T-cell (primary cell): ENCODE measurements around the gene MOSPD3. TPM values are rescaled to one million over a fixed set of nuclear protein-coding genes. Genes with fewer than 3 reads are reported as not detected.

ENCODE experiments used
- ATAC-seq, 4 experiments: fragments of 200-7000 bp in 3 of 4; fragments of 150-1000 bp in 1 of 4; cut with Tn5 transposase; replicated peaks in 1 of 4; 1 replicate in 3 of 4; 2 replicates in 1 of 4; pipeline ENCODE4 v1.10.0; 2021; ENCODE audit warnings: moderate library complexity in 3 of 4, mild to moderate bottlenecking in 2 of 4, moderate number of reproducible peaks in 1 of 4
- CTCF ChIA-PET, 2 donors: fragments of 300-600 bp; sonication (Branson Sonifier 250); formaldehyde crosslinking; loops; one replicate each; lab custom pipeline; 2022; ENCODE audit warnings: antibody characterized with exemption in 2 of 2; lab: Charles Lee
- POLR2A ChIA-PET, 2 donors: fragments of 300-600 bp; sonication (Branson Sonifier 250); formaldehyde crosslinking; loops; one replicate each; lab custom pipeline; 2022; ENCODE audit warnings: antibody characterized with exemption in 2 of 2; lab: Charles Lee
- DNase-seq, 35 experiments: peaks; one replicate each; pipeline versions ENCODE4 v3.0.0 to v3.0.0-alpha.2; 2013 to 2023
- H3K27ac ChIP-seq: one replicate; pipeline ENCODE4 v1.5.1; 2013; ENCODE audit warnings: low read length
- H3K27me3 ChIP-seq, 2 experiments: replicated peaks in 1 of 2; 1 replicate in 1 of 2; 2 replicates in 1 of 2; pipeline versions ENCODE4 v1.6.1 to v1.7.0; 2013; ENCODE audit warnings: low read length in 1 of 2, mixed read lengths in 1 of 2; ENCODE audit not compliant: control insufficient read depth in 2 of 2, insufficient read depth in 2 of 2; ENCODE audit errors: extremely low read depth in 1 of 2
- H3K36me3 ChIP-seq, 2 donors: 1 replicate in 1 of 2; 2 replicates in 1 of 2; pipeline versions ENCODE4 v1.6.1 to v1.7.0; 2013; ENCODE audit warnings: low read length in 1 of 2; ENCODE audit not compliant: control insufficient read depth in 2 of 2, insufficient read depth in 1 of 2; ENCODE audit errors: extremely low read depth in 1 of 2
- H3K4me1 ChIP-seq, 2 experiments: 1 replicate in 1 of 2; 2 replicates in 1 of 2; pipeline versions ENCODE4 v1.6.1 to v1.7.0; 2013; ENCODE audit warnings: low read length in 2 of 2, mixed read lengths in 1 of 2; ENCODE audit not compliant: insufficient read depth in 2 of 2, control insufficient read depth in 1 of 2; ENCODE audit errors: extremely low read depth in 1 of 2
- H3K4me3 ChIP-seq, 2 donors: 1 replicate in 1 of 2; 2 replicates in 1 of 2; pipeline versions ENCODE4 v1.5.1 to v1.7.0; 2013; ENCODE audit warnings: mild to moderate bottlenecking in 2 of 2, low read length in 1 of 2, moderate library complexity in 1 of 2; ENCODE audit not compliant: control insufficient read depth in 1 of 2; ENCODE audit errors: extremely low read depth in 1 of 2
- H3K9me3 ChIP-seq: 2 replicates; pipeline ENCODE4 v1.7.0; 2013
- H3K27ac Mint-ChIP-seq, 2 donors: one replicate each; pipeline ENCODE4 v1.8.0; 2020 to 2021; ENCODE audit warnings: mild to moderate bottlenecking in 2 of 2, mixed read lengths in 2 of 2
- H3K27me3 Mint-ChIP-seq, 2 donors: one replicate each; pipeline ENCODE4 v1.8.0; 2021 to 2022; ENCODE audit warnings: mixed read lengths in 2 of 2
- H3K36me3 Mint-ChIP-seq: one replicate; pipeline ENCODE4 v1.8.0; 2021; ENCODE audit warnings: mixed read lengths
- H3K4me1 Mint-ChIP-seq, 3 donors: one replicate each; pipeline ENCODE4 v1.8.0; 2020 to 2022; ENCODE audit warnings: mixed read lengths in 3 of 3, mild to moderate bottlenecking in 1 of 3
- H3K4me3 Mint-ChIP-seq, 3 donors: one replicate each; pipeline ENCODE4 v1.8.0; 2020 to 2022; ENCODE audit warnings: mild to moderate bottlenecking in 3 of 3, mixed read lengths in 3 of 3, moderate library complexity in 3 of 3
- H3K9me3 Mint-ChIP-seq, 3 donors: one replicate each; pipeline ENCODE4 v1.8.0; 2020 to 2022; ENCODE audit warnings: mixed read lengths in 3 of 3
- WGBS: methylation state at CpG from one replicate; pipeline ENCODE4 v1.1.5; 2013; ENCODE audit warnings: missing lambda C conversion rate; ENCODE audit not compliant: insufficient coverage; 5-methylcytosine and 5-hydroxymethylcytosine counted together
- total RNA-seq, 35 experiments: library from RNA in 6 of 35; stranded (reverse) in 6 of 35; fragments of 120-200 nt in 1 of 35; gene quantifications; one replicate each; pipeline versions ENCODE4 v1.2.1 to v1.2.4 and lab custom pipeline; 2013 to 2026

The MOSPD3 gene
- total RNA-seq, 5 donors from 2014 or later (not counting 1 experiment from before 2014, with no cell fraction given): 10.9 to 19.0 (median 16.3) TPM

DNA sequence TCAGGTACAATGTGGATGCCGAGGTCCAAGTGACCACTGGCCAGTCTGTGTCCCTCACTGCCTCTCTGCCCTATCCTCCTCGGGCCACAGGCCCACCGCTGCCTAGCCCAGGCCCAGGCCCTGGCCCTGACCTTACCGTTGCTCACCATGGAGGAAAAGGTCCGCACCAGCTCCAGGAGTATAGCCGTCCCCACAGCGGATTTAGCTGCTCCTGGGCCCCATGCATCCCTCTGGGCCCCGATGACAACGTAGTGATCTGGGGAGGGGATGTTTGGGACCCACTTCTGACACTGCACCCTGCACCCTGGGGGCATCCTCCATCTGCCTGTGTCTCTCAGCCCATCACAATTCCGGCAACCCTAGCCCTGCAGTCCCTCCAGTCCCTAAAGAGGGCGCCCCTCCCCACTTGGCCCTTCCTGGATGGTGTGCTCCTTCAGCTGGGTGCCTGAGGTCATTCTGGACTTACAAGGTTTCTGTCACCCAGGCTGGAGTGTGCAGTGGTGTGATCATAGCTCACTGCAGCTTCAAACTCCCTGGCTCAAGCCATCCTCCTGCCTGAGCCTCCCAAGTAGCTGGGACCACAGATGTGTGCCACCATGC, 16.9 kb downstream of the MOSPD3 start:
- 95% methylated on average over 9 of the region's 11 CpGs for WGBS
- CTCF ChIA-PET: interaction anchor here in 1 of 2 donors (1.6 kb wide), 1 partner anchor 62 kb away, joined by 4 read pairs; no protein-coding TSS in a partner anchor
- Histone ChIP-seq H3K4me3 (no peak overlapping the region), H3K27ac (no peak overlapping the region), H3K27me3 (peaks cover 0 to 20% of the 10 kb centered on the region in 2 experiments), H3K4me1 (peaks cover 5 to 52% of the 10 kb centered on the region in 2 experiments), H3K9me3 (no peaks in the 10 kb centered on the region), H3K36me3 (no peaks in the 10 kb centered on the region)
- POLR2A ChIA-PET: no interaction called here
- H3K9me3 Mint-ChIP-seq: no peaks in the 10 kb centered on the region
- H3K4me3 Mint-ChIP-seq: no peak overlapping the region
- H3K4me1 Mint-ChIP-seq: peaks cover 39 to 57% (median 50%) of the 10 kb centered on the region in 3 donors
- no peaks in the 10 kb centered on the region for H3K36me3 Mint-ChIP-seq
- peak in 3 of 35 experiments; percentile 16 to 38 (median 20) for DNase-seq
- peak overlapping the region; percentile 48 to 69 for H3K27ac Mint-ChIP-seq
- no peaks in the 10 kb centered on the region for H3K27me3 Mint-ChIP-seq
- no peak for ATAC-seq

DNA sequence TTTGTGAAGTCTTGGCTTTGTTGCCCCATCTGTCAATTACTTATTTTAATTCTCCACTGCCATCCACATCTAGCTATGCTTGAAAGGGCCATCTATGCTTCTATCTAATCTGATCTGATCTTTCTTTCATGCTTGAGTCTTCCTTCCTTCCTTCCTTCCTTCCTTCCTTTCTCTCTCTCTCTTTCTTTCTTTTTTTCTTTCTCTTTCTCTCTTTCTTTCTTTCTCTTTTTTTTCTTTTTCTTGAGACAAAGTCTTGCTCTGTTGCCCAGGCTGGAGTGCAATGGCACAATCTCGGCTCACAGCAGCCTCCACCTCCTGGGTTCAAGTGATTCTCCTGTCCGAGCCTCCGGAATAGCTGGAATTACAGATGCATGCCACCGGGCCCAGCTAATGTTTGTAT, 17.7 kb downstream of the MOSPD3 start:
- Mint-ChIP-seq H3K4me1 (peaks cover 38 to 54% (median 48%) of the 10 kb centered on the region in 3 donors), H3K4me3 (no peak overlapping the region), H3K9me3 (no peaks in the 10 kb centered on the region), H3K36me3 (no peaks in the 10 kb centered on the region), H3K27ac (peak overlapping the region; percentile 11 to 28), H3K27me3 (no peaks in the 10 kb centered on the region)
- WGBS: 90% methylated on average over 2 of the region's 4 CpGs
- Histone ChIP-seq H3K27ac (no peak overlapping the region), H3K36me3 (no peaks in the 10 kb centered on the region), H3K27me3 (peaks cover 0 to 20% of the 10 kb centered on the region in 2 experiments), H3K9me3 (no peaks in the 10 kb centered on the region), H3K4me3 (no peak overlapping the region), H3K4me1 (peaks cover 5 to 53% of the 10 kb centered on the region in 2 experiments)
- POLR2A ChIA-PET: interaction anchor here in 1 of 2 donors (0.5 kb wide), 1 partner anchor 150 kb away, joined by 5 read pairs; no protein-coding TSS in a partner anchor
- ATAC-seq: no peak
- CTCF ChIA-PET: interaction anchor here (0.6 to 1.6 kb wide), 3 partner anchors 10 to 61 kb away, joined by 3 to 4 read pairs (median 3); no protein-coding TSS in a partner anchor
- no peak for DNase-seq

DNA sequence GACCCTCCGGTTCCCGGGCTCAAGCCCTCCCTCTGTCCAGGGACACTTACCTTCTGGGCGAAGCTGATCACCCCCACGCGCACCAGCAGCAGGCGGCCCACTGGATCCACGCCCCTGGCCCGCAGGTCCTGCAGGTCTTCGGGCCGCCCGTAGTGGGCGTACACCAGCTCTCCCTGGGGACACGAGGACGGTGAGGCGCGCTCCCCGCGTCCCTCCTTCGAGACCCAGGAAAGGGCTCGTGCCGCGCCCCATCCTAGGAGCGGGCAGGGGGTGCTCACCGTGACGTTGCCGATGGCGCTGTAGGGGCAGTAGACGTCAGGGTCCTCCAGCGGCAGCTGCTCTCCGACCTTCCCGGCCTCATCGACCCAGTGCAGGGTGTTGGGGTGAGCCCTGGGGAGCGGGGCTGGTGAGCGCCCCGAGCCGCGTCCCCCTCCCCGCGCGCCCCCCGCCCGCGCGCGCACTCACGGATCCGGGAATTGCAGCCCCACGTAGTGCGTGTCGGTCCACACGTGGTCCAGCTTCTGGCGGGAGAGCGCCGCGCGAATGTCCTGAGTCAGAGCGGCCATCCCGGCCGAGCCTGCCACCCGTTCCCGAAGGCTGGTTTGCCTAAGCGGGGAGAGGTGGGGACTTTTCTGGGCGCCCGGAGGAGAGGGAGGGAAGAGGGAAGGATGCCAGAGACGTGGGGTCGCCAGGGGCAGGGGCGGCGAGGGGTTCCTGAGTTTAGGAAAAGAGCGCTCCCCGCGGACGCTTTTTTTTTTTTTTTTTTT, 20.8 kb downstream of the MOSPD3 start:
- Mint-ChIP-seq H3K27me3 (no peaks in the 10 kb centered on the region), H3K4me1 (peaks cover 19 to 34% (median 28%) of the 10 kb centered on the region in 3 donors), H3K36me3 (peaks cover 3% of the 10 kb centered on the region), H3K27ac (peak overlapping the region; percentile 74 to 84), H3K4me3 (peak overlapping the region; percentile 77 to 82 (median 80)), H3K9me3 (no peaks in the 10 kb centered on the region)
- no peaks in the 10 kb centered on the region for H3K36me3 ChIP-seq
- 3% methylated on average over 69 of the region's 72 CpGs for WGBS
- H3K27me3 ChIP-seq: peaks cover 0 to 25% of the 10 kb centered on the region in 2 experiments
- ChIA-PET CTCF (interaction anchor here (0.6 to 1.2 kb wide), 11 partner anchors 15 to 988 kb away, joined by 3 to 9 read pairs (median 4); partner anchors contain the start of genes MOSPD3 (in 2 of the 2), FBXO24 (in 1 of the 2), GNB2 (in 1 of the 2) and LRCH4 (in 1 of the 2)), POLR2A (interaction anchor here in 1 of 2 donors (0.6 kb wide), 1 partner anchor 20 kb away, joined by 3 read pairs; no protein-coding TSS in a partner anchor)
- no peak overlapping the region for H3K27ac ChIP-seq
- peaks cover 0 to 29% of the 10 kb centered on the region in 2 experiments for H3K4me1 ChIP-seq
- H3K9me3 ChIP-seq: no peaks in the 10 kb centered on the region
- ATAC-seq: peak; percentile 72 to 80 (median 76)
- H3K4me3 ChIP-seq: peak overlapping the region; percentile 65 to 66
- DNase-seq: peak in 26 of 35 experiments; percentile 16 to 72 (median 42)

DNA sequence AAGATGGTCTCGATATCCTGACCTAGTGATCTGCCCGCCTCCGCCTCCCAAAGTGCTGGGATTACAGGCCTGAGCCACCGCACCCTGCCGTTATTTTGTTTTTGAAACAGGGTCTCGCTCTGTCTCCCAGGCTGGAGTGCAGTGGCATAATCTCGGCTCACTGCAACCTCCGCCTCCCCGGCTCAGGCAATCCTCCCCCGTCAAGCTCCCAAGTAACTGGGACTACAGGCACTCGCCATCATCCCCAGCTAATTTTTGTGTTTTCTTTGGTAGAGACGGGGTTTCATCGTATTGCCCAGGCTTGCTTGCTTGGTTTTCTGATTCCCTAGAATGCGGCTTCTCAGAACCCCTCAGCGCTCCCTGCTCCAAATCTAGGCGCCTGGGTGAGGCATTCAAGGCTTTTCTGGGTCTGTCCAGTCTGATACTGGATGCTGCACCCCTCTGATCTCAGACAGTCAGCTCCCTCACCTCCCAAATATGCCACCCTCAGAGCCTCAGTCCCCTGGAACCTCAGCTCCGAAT, 27.7 kb downstream of the MOSPD3 start:
- Histone ChIP-seq H3K36me3 (no peaks in the 10 kb centered on the region), H3K27ac (no peak overlapping the region), H3K9me3 (no peaks in the 10 kb centered on the region), H3K4me3 (no peak overlapping the region), H3K27me3 (peaks cover 0 to 25% of the 10 kb centered on the region in 2 experiments), H3K4me1 (peaks cover 0 to 2% of the 10 kb centered on the region in 2 experiments)
- peaks cover 3% of the 10 kb centered on the region for H3K36me3 Mint-ChIP-seq
- ChIA-PET POLR2A (no interaction called here), CTCF (no interaction called here)
- DNase-seq (no peak), ATAC-seq (no peak)
- H3K4me1 Mint-ChIP-seq: peaks cover 0 to 3% (median 0%) of the 10 kb centered on the region in 3 donors
- H3K9me3 Mint-ChIP-seq: no peaks in the 10 kb centered on the region
- no peak overlapping the region for H3K27ac Mint-ChIP-seq
- no peak overlapping the region for H3K4me3 Mint-ChIP-seq
- WGBS: 92% methylated on average over 14 of the region's 17 CpGs
- H3K27me3 Mint-ChIP-seq: peaks cover 0 to 3% of the 10 kb centered on the region in 2 donors

DNA sequence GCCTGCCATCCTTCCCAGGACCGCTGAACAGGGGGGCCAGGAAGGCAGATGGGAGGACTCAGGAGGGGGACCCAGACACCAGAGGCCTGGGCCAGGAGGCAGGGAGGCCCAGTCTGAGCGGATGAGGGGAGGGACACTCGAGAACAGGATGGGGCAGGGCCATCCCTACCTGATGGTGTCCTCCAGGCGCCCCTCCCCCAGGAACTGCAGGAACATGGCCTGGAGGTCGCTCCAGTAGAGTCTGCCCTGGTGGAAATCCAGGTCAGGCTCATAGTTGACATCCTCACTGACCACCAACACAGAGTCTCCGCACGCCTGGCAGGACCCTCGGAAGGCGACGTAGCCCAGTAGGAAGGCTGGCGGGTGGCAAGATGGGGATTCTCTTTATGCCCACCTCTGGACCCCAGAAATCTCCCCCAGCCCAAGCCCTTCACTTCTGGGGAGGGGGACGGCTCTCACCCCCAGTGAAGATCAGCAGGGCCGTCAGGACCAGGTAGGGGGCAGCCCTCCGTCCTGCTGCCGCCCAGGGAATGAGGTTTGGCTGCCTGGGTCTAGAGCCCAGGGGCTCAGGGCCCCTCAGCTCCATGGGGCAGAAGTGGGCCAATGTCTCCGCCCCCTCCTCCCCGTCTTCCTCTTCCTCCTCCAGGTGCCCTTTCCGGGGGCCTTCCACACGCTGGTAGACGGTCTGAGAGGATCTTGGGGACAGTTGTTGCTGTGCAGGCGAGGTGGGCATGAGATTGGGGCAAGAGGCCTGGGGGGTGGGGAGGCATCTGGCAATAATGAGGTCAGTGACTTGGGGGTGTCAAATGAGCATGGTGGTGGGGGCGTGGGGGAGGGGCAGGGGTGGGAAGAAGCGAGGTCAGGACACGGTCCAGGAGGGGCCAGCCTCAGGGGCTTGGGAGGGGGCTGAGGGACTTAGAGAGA, 28.4 kb downstream of the MOSPD3 start:
- no peak for ATAC-seq
- Histone ChIP-seq H3K36me3 (no peaks in the 10 kb centered on the region), H3K4me1 (peaks cover 0 to 2% of the 10 kb centered on the region in 2 experiments), H3K27me3 (peaks cover 0 to 24% of the 10 kb centered on the region in 2 experiments), H3K27ac (no peak overlapping the region), H3K4me3 (no peak overlapping the region), H3K9me3 (no peaks in the 10 kb centered on the region)
- Mint-ChIP-seq H3K4me3 (no peak overlapping the region), H3K27me3 (peaks cover 0 to 5% of the 10 kb centered on the region in 2 donors), H3K36me3 (peaks cover 3% of the 10 kb centered on the region), H3K4me1 (peaks cover 0 to 3% (median 0%) of the 10 kb centered on the region in 3 donors), H3K27ac (no peak overlapping the region), H3K9me3 (no peaks in the 10 kb centered on the region)
- POLR2A ChIA-PET: no interaction called here
- WGBS: 92% methylated on average over 12 of the region's 24 CpGs
- no peak for DNase-seq
- CTCF ChIA-PET: no interaction called here
